HepG2 (cell line): ENCODE results near the gene INO80B. TPM values are rescaled to one million over a fixed set of nuclear protein-coding genes. Genes with fewer than 3 reads are reported as not detected.

Source experiments
- BRD4 ChIP-seq: sonication (generic); formaldehyde crosslinking; IDR thresholded peaks from 2 replicates; pipeline ENCODE4 v1.4.0; 2020; ENCODE audit warnings: missing genetic modification reagents
- FOXC1 ChIP-seq: sonication (generic); formaldehyde crosslinking; IDR thresholded peaks from 2 replicates; pipeline ENCODE4 v1.8.0; 2022; ENCODE audit warnings: mild to moderate bottlenecking, missing genetic modification reagents, borderline replicate concordance
- HES4 ChIP-seq: sonication (generic); formaldehyde crosslinking; IDR thresholded peaks from 2 replicates; pipeline ENCODE4 v1.9.0; 2021; ENCODE audit warnings: mild to moderate bottlenecking, missing genetic modification reagents, borderline replicate concordance
- ISX ChIP-seq: sonication (generic); formaldehyde crosslinking; conservative IDR thresholded peaks from 2 replicates; pipeline ENCODE4 v1.5.0; 2020; ENCODE audit warnings: missing genetic modification reagents
- NBN ChIP-seq: fragments of 450-650 bp; conservative IDR thresholded peaks from 2 replicates; pipeline ENCODE4 v1.6.1; 2017
- NCOA5 ChIP-seq: sonication (generic); formaldehyde crosslinking; IDR thresholded peaks from 2 replicates; pipeline ENCODE4 v1.4.0; 2020; ENCODE audit warnings: missing genetic modification reagents
- PHF8 ChIP-seq: sonication (generic); formaldehyde crosslinking; IDR thresholded peaks from 2 replicates; pipeline ENCODE4 v1.5.0; 2020; ENCODE audit warnings: missing genetic modification reagents
- RFX3 ChIP-seq: IDR thresholded peaks from 2 replicates; pipeline ENCODE4 v1.6.1; 2016; ENCODE audit warnings: missing biosample characterization, missing genetic modification reagents
- ZFP82 ChIP-seq: sonication (generic); formaldehyde crosslinking; IDR thresholded peaks from 2 replicates; pipeline ENCODE4 v1.5.1; 2020; ENCODE audit warnings: mild to moderate bottlenecking, missing genetic modification reagents, borderline replicate concordance
- ZNF124 ChIP-seq: sonication (generic); formaldehyde crosslinking; IDR thresholded peaks from 2 replicates; pipeline ENCODE4 v1.4.0; 2020; ENCODE audit warnings: missing genetic modification reagents
- ZNF138 ChIP-seq: sonication (generic); formaldehyde crosslinking; IDR thresholded peaks from 2 replicates; pipeline ENCODE4 v1.5.0; 2020; ENCODE audit warnings: mild to moderate bottlenecking, low read depth, missing genetic modification reagents
- ZNF281 ChIP-seq: sonication (generic); formaldehyde crosslinking; IDR thresholded peaks from 2 replicates; pipeline ENCODE4 v1.4.0; 2020; ENCODE audit warnings: missing genetic modification reagents, borderline replicate concordance
- ZNF333 ChIP-seq: sonication (generic); formaldehyde crosslinking; IDR thresholded peaks from 2 replicates; pipeline ENCODE4 v1.4.0; 2020; ENCODE audit warnings: mild to moderate bottlenecking, missing genetic modification reagents, borderline replicate concordance
- ZNF720 ChIP-seq: sonication (generic); formaldehyde crosslinking; IDR thresholded peaks from 2 replicates; pipeline ENCODE4 v1.4.0; 2020; ENCODE audit warnings: missing genetic modification reagents
- ZNF740 ChIP-seq: sonication (generic); formaldehyde crosslinking; IDR thresholded peaks from 2 replicates; pipeline ENCODE4 v1.4.0; 2020; ENCODE audit warnings: missing genetic modification reagents
- polyA plus RNA-seq, 8 experiments: library from polyadenylated mRNA; depleted of rRNA in 3 of 8; stranded (reverse) in 7 of 8; unstranded in 1 of 8; fragments of >200 nt; fragmentation: Illumina TruSeq in 4 of 8; extraction: Trizol in 4 of 8; gene quantifications; 2 replicates each; pipeline versions ENCODE4 v1.2.1 to v1.2.3, GENCODE V29; 2011 to 2016; ENCODE audit warnings: low read depth in 4 of 8, missing spikeins in 1 of 8, mixed read lengths in 1 of 8; ENCODE audit not compliant: insufficient read depth in 1 of 8
- total RNA-seq, 5 experiments: library from RNA; depleted of rRNA; stranded (reverse); fragments of >200 nt; fragmentation: Illumina TruSeq; extraction: Trizol; gene quantifications; 2 replicates each; pipeline ENCODE4 v1.2.3, GENCODE V29; 2016; ENCODE audit warnings: low read depth in 1 of 5
- TF ChIP-seq, protein P1 (sequence below): sonication (generic); formaldehyde crosslinking; IDR thresholded peaks from 2 replicates; pipeline ENCODE4 v1.4.0; 2020; ENCODE audit warnings: mild to moderate bottlenecking, missing genetic modification reagents
- TF ChIP-seq, protein P2 (sequence below): sonication (generic); formaldehyde crosslinking; IDR thresholded peaks from 2 replicates; pipeline ENCODE4 v1.4.0; 2020; ENCODE audit warnings: missing genetic modification reagents, mild to moderate bottlenecking, borderline replicate concordance
- TF ChIP-seq, protein P3 (sequence below): sonication (generic); formaldehyde crosslinking; IDR thresholded peaks from 2 replicates; pipeline ENCODE4 v1.4.0; 2020; ENCODE audit warnings: mild to moderate bottlenecking, missing genetic modification reagents, borderline replicate concordance

Gene INO80B
- total and polyA plus RNA-seq, 2 of the 13 experiments (the other 11 are each of a cell fraction or from before 2014, with no cell fraction given): 6.2 to 14.5 TPM

DNA sequence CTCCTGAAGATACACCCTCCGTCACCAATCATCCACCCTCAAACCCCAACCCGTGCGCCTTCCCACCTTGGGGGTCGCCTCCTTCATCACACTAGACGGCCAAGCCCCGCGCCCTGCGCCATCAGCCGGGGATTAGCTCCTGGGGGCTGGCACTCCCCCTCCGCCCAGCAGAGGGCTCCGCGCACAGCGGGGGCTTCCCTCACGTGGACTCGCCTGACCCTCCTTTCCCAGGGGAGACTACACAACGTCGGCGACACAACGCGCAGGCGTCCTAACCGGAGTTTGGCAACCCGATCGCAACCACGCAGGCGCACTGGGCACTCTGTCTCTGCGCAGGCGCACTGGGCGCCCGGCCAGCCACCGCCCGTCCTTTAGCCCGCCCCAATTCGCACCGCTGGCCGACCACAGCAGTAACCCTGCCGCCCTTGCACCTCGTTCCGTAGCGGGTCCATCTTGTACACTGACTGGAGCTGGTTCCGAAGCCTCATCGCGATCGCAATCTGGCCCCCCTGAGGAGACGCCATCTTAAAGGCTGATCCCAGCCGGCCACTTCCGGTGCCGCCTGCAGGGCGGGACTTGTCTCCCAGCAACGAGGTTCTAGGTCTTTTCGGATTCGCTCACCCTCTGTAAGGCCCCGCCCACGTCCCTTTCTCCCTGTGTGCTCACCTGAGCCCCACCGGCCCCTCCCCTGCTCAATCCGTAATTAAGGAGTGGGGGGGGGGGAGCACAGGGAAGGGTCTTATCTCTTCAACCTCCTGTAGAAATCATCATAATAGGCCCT is 52.4 kb downstream of the INO80B start, which contains the start of gene PCGF1 (continued):
- TF ChIP-seq, protein P1, sequence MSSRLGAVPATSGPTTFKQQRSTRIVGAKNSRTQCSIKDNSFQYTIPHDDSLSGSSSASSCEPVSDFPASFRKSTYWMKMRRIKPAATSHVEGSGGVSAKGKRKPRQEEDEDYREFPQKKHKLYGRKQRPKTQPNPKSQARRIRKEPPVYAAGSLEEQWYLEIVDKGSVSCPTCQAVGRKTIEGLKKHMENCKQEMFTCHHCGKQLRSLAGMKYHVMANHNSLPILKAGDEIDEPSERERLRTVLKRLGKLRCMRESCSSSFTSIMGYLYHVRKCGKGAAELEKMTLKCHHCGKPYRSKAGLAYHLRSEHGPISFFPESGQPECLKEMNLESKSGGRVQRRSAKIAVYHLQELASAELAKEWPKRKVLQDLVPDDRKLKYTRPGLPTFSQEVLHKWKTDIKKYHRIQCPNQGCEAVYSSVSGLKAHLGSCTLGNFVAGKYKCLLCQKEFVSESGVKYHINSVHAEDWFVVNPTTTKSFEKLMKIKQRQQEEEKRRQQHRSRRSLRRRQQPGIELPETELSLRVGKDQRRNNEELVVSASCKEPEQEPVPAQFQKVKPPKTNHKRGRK (CRISPR knock-in tag): no peak
- TF ChIP-seq FOXC1 (CRISPR knock-in tag) (0 out of 2 replicates have a peak, but pooled peaks have one; percentile 41), BRD4 (CRISPR knock-in tag) (peak; percentile 91; the same call in 1 of the 2 replicates), ZFP82 (no peak; the same call in 1 of the 2 replicates), ISX (CRISPR knock-in tag) (no peak), ZNF740 (CRISPR knock-in tag) (peak; percentile 90), ZNF281 (CRISPR knock-in tag) (no peak), ZNF138 (CRISPR knock-in tag) (0 out of 2 replicates have a peak, but pooled peaks have one; percentile 84), HES4 (peak; percentile 88; the same call in 1 of the 2 replicates), NBN (no peak), PHF8 (CRISPR knock-in tag) (peak; percentile 90), RFX3 (CRISPR knock-in tag) (peak; percentile 94), ZNF124 (CRISPR knock-in tag) (no peak), ZNF720 (CRISPR knock-in tag) (no peak), ZNF333 (CRISPR knock-in tag) (peak; percentile 28; the same call in 1 of the 2 replicates), NCOA5 (CRISPR knock-in tag) (peak; percentile 86; the same call in 1 of the 2 replicates)
- TF ChIP-seq, protein P2, sequence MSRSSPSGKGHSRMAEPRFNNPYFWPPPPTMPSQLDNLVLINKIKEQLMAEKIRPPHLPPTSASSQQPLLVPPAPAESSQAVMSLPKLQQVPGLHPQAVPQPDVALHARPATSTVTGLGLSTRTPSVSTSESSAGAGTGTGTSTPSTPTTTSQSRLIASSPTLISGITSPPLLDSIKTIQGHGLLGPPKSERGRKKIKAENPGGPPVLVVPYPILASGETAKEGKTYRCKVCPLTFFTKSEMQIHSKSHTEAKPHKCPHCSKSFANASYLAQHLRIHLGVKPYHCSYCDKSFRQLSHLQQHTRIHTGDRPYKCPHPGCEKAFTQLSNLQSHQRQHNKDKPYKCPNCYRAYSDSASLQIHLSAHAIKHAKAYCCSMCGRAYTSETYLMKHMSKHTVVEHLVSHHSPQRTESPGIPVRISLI (CRISPR knock-in tag): peak; percentile 45; the same call in 1 of the 2 replicates
- TF ChIP-seq, protein P3, sequence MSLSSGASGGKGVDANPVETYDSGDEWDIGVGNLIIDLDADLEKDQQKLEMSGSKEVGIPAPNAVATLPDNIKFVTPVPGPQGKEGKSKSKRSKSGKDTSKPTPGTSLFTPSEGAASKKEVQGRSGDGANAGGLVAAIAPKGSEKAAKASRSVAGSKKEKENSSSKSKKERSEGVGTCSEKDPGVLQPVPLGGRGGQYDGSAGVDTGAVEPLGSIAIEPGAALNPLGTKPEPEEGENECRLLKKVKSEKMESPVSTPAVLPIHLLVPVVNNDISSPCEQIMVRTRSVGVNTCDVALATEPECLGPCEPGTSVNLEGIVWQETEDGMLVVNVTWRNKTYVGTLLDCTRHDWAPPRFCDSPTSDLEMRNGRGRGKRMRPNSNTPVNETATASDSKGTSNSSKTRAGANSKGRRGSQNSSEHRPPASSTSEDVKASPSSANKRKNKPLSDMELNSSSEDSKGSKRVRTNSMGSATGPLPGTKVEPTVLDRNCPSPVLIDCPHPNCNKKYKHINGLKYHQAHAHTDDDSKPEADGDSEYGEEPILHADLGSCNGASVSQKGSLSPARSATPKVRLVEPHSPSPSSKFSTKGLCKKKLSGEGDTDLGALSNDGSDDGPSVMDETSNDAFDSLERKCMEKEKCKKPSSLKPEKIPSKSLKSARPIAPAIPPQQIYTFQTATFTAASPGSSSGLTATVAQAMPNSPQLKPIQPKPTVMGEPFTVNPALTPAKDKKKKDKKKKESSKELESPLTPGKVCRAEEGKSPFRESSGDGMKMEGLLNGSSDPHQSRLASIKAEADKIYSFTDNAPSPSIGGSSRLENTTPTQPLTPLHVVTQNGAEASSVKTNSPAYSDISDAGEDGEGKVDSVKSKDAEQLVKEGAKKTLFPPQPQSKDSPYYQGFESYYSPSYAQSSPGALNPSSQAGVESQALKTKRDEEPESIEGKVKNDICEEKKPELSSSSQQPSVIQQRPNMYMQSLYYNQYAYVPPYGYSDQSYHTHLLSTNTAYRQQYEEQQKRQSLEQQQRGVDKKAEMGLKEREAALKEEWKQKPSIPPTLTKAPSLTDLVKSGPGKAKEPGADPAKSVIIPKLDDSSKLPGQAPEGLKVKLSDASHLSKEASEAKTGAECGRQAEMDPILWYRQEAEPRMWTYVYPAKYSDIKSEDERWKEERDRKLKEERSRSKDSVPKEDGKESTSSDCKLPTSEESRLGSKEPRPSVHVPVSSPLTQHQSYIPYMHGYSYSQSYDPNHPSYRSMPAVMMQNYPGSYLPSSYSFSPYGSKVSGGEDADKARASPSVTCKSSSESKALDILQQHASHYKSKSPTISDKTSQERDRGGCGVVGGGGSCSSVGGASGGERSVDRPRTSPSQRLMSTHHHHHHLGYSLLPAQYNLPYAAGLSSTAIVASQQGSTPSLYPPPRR: no peak; the same call in 1 of the 2 replicates
